ENCODE data around the gene TCF4. TPM values are rescaled to one million over a fixed set of nuclear protein-coding genes. Genes with fewer than 3 reads are reported as not detected.

Gene TCF4
- total RNA-seq, 4 donors from 2014 or later: 114 to 190 (median 132) TPM

- Histone ChIP-seq H3K36me3 (no peaks in the 10 kb centered on the region), H3K9me3 (no peaks in the 10 kb centered on the region), H3K4me1 (no peaks in the 10 kb centered on the region), H3K27ac (no peak overlapping the region), H3K4me3 (replicated peaks in 1 of 3) (no peak overlapping the region), H3K27me3 (no peaks in the 10 kb centered on the region)
- intact Hi-C loops (cut with DNase I): no loop called here
- WGBS, 2 donors: 55 to 62% methylated on average over 5 of the region's 5 CpGs
- TF ChIP-seq CTCF (IDR thresholded peaks at IDR 0.05) (no peak), POLR2A (IDR thresholded peaks at IDR 0.05) (no peak)
- DNase-seq: peak in 1 of 2 donors; percentile 25
Measured at GRCh38 chr18:55433648-55434047, 154.3 kb downstream of the TCF4 start.

- H3K27ac ChIP-seq: no peak overlapping the region
- H3K9me3 ChIP-seq: no peaks in the 10 kb centered on the region
- TF ChIP-seq POLR2A (IDR thresholded peaks at IDR 0.05) (no peak), CTCF (IDR thresholded peaks at IDR 0.05) (no peak)
- H3K4me1 ChIP-seq: no peaks in the 10 kb centered on the region
- no peaks in the 10 kb centered on the region for H3K36me3 ChIP-seq
- WGBS, 2 donors: 88% methylated on average over 2 of the region's 2 CpGs
- no peaks in the 10 kb centered on the region for H3K27me3 ChIP-seq
- no peak for DNase-seq
- no peak overlapping the region for H3K4me3 ChIP-seq (replicated peaks in 1 of 3)
- intact Hi-C loops (cut with DNase I): no loop called here
Measured at GRCh38 chr18:55433140-55433539, 154.9 kb downstream of the TCF4 start.

- H3K27ac ChIP-seq: no peak overlapping the region
- H3K4me3 ChIP-seq (replicated peaks in 1 of 3): no peak overlapping the region
- intact Hi-C loops (cut with DNase I): no loop called here
- no peaks in the 10 kb centered on the region for H3K27me3 ChIP-seq
- H3K36me3 ChIP-seq: no peaks in the 10 kb centered on the region
- H3K9me3 ChIP-seq: no peaks in the 10 kb centered on the region
- WGBS, 2 donors: 84% methylated on average over 3 of the region's 3 CpGs
- DNase-seq: no peak
- TF ChIP-seq POLR2A (IDR thresholded peaks at IDR 0.05) (no peak), CTCF (IDR thresholded peaks at IDR 0.05) (no peak)
- H3K4me1 ChIP-seq: no peaks in the 10 kb centered on the region
Measured at GRCh38 chr18:55432307-55433040, 155.5 kb downstream of the TCF4 start.

- DNase-seq: no peak
- Histone ChIP-seq H3K27ac (no peak overlapping the region), H3K27me3 (no peaks in the 10 kb centered on the region), H3K9me3 (no peaks in the 10 kb centered on the region), H3K36me3 (no peaks in the 10 kb centered on the region), H3K4me1 (no peaks in the 10 kb centered on the region), H3K4me3 (replicated peaks in 1 of 3) (no peak overlapping the region)
- TF ChIP-seq CTCF (IDR thresholded peaks at IDR 0.05): no peak
- TF ChIP-seq POLR2A (IDR thresholded peaks at IDR 0.05): no peak
- 52 to 55% methylated on average over 2 of the region's 2 CpGs for WGBS, 2 donors
- intact Hi-C loops (cut with DNase I): no loop called here
Measured at GRCh38 chr18:55430026-55430425, 158.0 kb downstream of the TCF4 start.

GRCh38 chr18:55427951-55428350 lies 160.0 kb downstream of the TCF4 start:
- no peak for DNase-seq
- intact Hi-C loops (cut with DNase I): no loop called here
- Histone ChIP-seq H3K27ac (no peak overlapping the region), H3K4me1 (no peaks in the 10 kb centered on the region), H3K4me3 (replicated peaks in 1 of 3) (no peak overlapping the region), H3K9me3 (no peaks in the 10 kb centered on the region), H3K27me3 (no peaks in the 10 kb centered on the region), H3K36me3 (no peaks in the 10 kb centered on the region)
- TF ChIP-seq POLR2A (IDR thresholded peaks at IDR 0.05) (no peak), CTCF (IDR thresholded peaks at IDR 0.05) (no peak)
- 79 to 91% methylated on average over 1 of the region's 1 CpG for WGBS, 2 donors
